ENCODE results near the gene FYN. TPM values are rescaled to one million over a fixed set of nuclear protein-coding genes. Genes with fewer than 3 reads are reported as not detected.

FYN gene
- total and polyA plus RNA-seq, 2 of the 4 experiments (the other 2 are of a cell fraction), result 30.8 to 36.4 TPM

DNA sequence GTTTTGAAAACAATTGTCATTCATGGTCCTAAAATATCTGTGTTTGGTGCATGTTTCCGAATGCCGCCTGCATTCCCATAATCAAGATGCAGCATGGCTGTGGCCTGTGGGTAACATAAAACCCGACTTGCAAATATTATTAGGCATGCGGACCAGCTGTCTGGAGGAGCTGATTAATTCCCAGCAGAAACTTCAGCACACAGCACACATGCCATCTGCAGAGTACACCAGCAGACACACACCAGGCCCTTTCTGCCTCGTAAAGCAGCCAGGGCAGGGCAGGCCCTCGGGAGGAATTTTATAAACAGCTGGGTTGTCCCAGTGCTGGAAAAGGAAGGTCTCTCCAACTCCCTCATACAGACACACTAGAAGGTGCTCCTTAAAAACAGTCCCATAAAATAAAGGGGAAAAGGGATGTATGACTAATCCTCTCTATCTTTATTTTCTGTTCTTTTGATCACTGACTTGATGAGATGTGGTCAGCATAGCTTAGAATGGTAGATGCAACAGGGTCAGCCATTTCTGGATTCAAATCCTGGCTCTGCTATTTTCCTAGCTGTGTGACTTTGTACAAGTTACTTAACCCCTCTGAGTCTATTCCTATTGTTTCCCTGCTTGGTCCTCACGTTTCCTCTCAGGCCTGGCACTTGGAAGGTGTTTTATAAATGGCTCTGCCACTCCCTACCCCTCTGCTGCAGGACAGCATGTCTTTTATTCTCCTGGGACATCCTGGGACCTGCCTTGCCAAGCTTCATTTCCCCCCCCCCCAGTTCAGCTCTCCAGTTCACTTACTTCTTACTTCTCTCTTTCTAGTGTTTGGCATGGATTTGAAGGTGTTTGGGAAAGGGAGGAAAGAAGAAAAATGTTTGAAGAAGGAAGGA is 181.7 kb downstream of the FYN start:
- H2BK120ac ChIP-seq (ENCODE audit: low read depth, low read length), result no peak overlapping the region
- DNase-seq (no peak), ATAC-seq (ENCODE audit: low read depth) (peak; percentile 65)
- CTCF ChIA-PET, result no interaction called here
- no peak overlapping the region for H4K5ac ChIP-seq (ENCODE audit: low read depth, low read length)
- H3K9me3 ChIP-seq (ENCODE audit: control insufficient read depth, insufficient read depth, low read length), result no peaks in the 10 kb centered on the region
- no peak overlapping the region for H2BK20ac ChIP-seq (ENCODE audit: low read depth, low read length)
- no peak overlapping the region for H3K4ac ChIP-seq (ENCODE audit: low read depth, low read length)
- POLR2A ChIA-PET (ENCODE audit: unreplicated experiment), result no interaction called here
- intact Hi-C loops (cut with micrococcal nuclease), result no loop called here
- H2AK9ac ChIP-seq (replicated peaks; ENCODE audit: low read depth, low read length, poor library complexity), result no peak overlapping the region
- BruUV-seq (replicated peaks), result no TSS peak
- no peaks in the 10 kb centered on the region for H3K27me3 ChIP-seq (ENCODE audit: control insufficient read depth, insufficient read depth, low read length)
- H2AFZ ChIP-seq (replicated peaks; ENCODE audit: low read length, poor library complexity), result no peak overlapping the region
- H3K36me3 ChIP-seq (ENCODE audit: control insufficient read depth, insufficient read depth, low read length), result peaks cover 41% of the 10 kb centered on the region
- in situ Hi-C loops (cut with MboI; ENCODE audit: low sequenced_read_pairs), result loop anchor here (25.0 kb wide), 1 partner anchor 654 kb away; no protein-coding TSS in a partner anchor
- peaks cover 6% of the 10 kb centered on the region; the same call in 1 of the 2 replicates for H3K9me1 ChIP-seq (ENCODE audit: insufficient read depth, low read length)
- 80% methylated on average over 1 of the region's 7 CpGs; no CpG with 5 or more reads in 1 of the 2 experiments for WGBS, 2 experiments (ENCODE audit: extremely low coverage in 2 of 2, insufficient read length in 1 of 2)
- H3K4me1 ChIP-seq (ENCODE audit: control insufficient read depth, insufficient read depth, low read length), result no peaks in the 10 kb centered on the region
- H4K8ac ChIP-seq (ENCODE audit: low read depth in 2 of 2, low read length in 2 of 2), result no peak overlapping the region
- H3K18ac ChIP-seq (ENCODE audit: low read depth, low read length), result no peak overlapping the region
- no peak overlapping the region for H3K27ac ChIP-seq (ENCODE audit: insufficient read depth, low read length)
- no peak overlapping the region for H3K4me3 ChIP-seq (ENCODE audit: insufficient read depth, low read depth, low read length)
- no peak overlapping the region for H2AK5ac ChIP-seq (ENCODE audit: low read depth, low read length)
- H3K56ac ChIP-seq (ENCODE audit: extremely low read depth, insufficient read depth, low read length), result no peak overlapping the region
- no peak overlapping the region for H2BK5ac ChIP-seq (ENCODE audit: low read depth, low read length, poor library complexity, severe bottlenecking)
- H3K23ac ChIP-seq (ENCODE audit: low read depth, low read length), result no peak overlapping the region
- no peak overlapping the region for H2BK15ac ChIP-seq (ENCODE audit: low read depth, low read length)
- no peak overlapping the region for H4K91ac ChIP-seq (ENCODE audit: insufficient read depth, low read depth, low read length)
- no peaks in the 10 kb centered on the region for H3K79me1 ChIP-seq (ENCODE audit: low read depth in 1 of 2, low read length in 2 of 2)
- no peaks in the 10 kb centered on the region for H4K20me1 ChIP-seq (ENCODE audit: insufficient read depth, low read length)
- H3K9ac ChIP-seq (ENCODE audit: low read depth, low read length), result no peak overlapping the region
- no peak overlapping the region for H3K4me2 ChIP-seq (ENCODE audit: low read depth, low read length)
- dilution Hi-C loops (cut with HindIII; ENCODE audit: low sequenced_read_pairs, unreplicated experiment), result no loop called here
- H3K14ac ChIP-seq (replicated peaks; ENCODE audit: low read depth, low read length), result no peak overlapping the region
- TF ChIP-seq MAZ (IDR thresholded peaks at IDR 0.05; ENCODE audit: borderline replicate concordance, low read depth, low read length) (no peak), MXI1 (IDR thresholded peaks at IDR 0.05; ENCODE audit: borderline replicate concordance, low read depth, low read length) (no peak), CHD1 (IDR thresholded peaks at IDR 0.05; ENCODE audit: low read depth, low read length) (no peak), BHLHE40 (IDR thresholded peaks at IDR 0.05; ENCODE audit: low read depth, low read length) (no peak), MAFK (IDR thresholded peaks at IDR 0.05; ENCODE audit: low read depth, low read length) (no peak), RAD21 (IDR thresholded peaks at IDR 0.05; ENCODE audit: low read length) (no peak), NFE2L2 (IDR thresholded peaks at IDR 0.05; ENCODE audit: low read depth, low read length) (no peak), RCOR1 (IDR thresholded peaks at IDR 0.05; ENCODE audit: insufficient replicate concordance, low read length) (no peak), POLR2A (IDR thresholded peaks at IDR 0.05; ENCODE audit: low read depth, low read length) (no peak), CEBPB (IDR thresholded peaks at IDR 0.05; ENCODE audit: low read depth, low read length) (no peak), SMC3 (IDR thresholded peaks at IDR 0.05; ENCODE audit: low read depth, low read length) (no peak), FOS (IDR thresholded peaks at IDR 0.05; ENCODE audit: low read depth, low read length) (no peak)
- TF ChIP-seq, protein P1, sequence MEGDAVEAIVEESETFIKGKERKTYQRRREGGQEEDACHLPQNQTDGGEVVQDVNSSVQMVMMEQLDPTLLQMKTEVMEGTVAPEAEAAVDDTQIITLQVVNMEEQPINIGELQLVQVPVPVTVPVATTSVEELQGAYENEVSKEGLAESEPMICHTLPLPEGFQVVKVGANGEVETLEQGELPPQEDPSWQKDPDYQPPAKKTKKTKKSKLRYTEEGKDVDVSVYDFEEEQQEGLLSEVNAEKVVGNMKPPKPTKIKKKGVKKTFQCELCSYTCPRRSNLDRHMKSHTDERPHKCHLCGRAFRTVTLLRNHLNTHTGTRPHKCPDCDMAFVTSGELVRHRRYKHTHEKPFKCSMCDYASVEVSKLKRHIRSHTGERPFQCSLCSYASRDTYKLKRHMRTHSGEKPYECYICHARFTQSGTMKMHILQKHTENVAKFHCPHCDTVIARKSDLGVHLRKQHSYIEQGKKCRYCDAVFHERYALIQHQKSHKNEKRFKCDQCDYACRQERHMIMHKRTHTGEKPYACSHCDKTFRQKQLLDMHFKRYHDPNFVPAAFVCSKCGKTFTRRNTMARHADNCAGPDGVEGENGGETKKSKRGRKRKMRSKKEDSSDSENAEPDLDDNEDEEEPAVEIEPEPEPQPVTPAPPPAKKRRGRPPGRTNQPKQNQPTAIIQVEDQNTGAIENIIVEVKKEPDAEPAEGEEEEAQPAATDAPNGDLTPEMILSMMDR (conservative IDR thresholded peaks at IDR 0.05; ENCODE audit: low read depth, low read length), result no peak
- TF ChIP-seq, protein P2, sequence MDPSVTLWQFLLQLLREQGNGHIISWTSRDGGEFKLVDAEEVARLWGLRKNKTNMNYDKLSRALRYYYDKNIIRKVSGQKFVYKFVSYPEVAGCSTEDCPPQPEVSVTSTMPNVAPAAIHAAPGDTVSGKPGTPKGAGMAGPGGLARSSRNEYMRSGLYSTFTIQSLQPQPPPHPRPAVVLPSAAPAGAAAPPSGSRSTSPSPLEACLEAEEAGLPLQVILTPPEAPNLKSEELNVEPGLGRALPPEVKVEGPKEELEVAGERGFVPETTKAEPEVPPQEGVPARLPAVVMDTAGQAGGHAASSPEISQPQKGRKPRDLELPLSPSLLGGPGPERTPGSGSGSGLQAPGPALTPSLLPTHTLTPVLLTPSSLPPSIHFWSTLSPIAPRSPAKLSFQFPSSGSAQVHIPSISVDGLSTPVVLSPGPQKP (IDR thresholded peaks at IDR 0.05; ENCODE audit: borderline replicate concordance, low read depth, low read length), result no peak
- TF ChIP-seq, protein P3, sequence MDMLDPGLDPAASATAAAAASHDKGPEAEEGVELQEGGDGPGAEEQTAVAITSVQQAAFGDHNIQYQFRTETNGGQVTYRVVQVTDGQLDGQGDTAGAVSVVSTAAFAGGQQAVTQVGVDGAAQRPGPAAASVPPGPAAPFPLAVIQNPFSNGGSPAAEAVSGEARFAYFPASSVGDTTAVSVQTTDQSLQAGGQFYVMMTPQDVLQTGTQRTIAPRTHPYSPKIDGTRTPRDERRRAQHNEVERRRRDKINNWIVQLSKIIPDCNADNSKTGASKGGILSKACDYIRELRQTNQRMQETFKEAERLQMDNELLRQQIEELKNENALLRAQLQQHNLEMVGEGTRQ (IDR thresholded peaks at IDR 0.05; ENCODE audit: low read depth, low read length), result no peak

All from IMR-90 (cell line).